HepG2 (cell line): ENCODE data around the gene MED4. TPM values are rescaled to one million over a fixed set of nuclear protein-coding genes. Genes with fewer than 3 reads are reported as not detected.

Experiments
- polyA plus RNA-seq, 8 experiments: library from polyadenylated mRNA; depleted of rRNA in 3 of 8; stranded (reverse) in 7 of 8; unstranded in 1 of 8; fragments of >200 nt; fragmentation: Illumina TruSeq in 4 of 8; extraction: Trizol in 4 of 8; gene quantifications; 2 replicates each; pipeline versions ENCODE4 v1.2.1 to v1.2.3, GENCODE V29; 2011 to 2016; ENCODE audit warnings: low read depth in 4 of 8, missing spikeins in 1 of 8, mixed read lengths in 1 of 8; ENCODE audit not compliant: insufficient read depth in 1 of 8
- small RNA-seq, 3 experiments: library from RNA; depleted of rRNA; stranded (forward); fragments of <200 nt; gene quantifications; one replicate each; pipeline ENCODE3, GENCODE V24; 2012; ENCODE audit warnings: low read depth in 2 of 3, low replicate concordance in 1 of 3; ENCODE audit not compliant: insufficient read length in 3 of 3, insufficient read depth in 2 of 3
- total RNA-seq, 5 experiments: library from RNA; depleted of rRNA; stranded (reverse); fragments of >200 nt; fragmentation: Illumina TruSeq; extraction: Trizol; gene quantifications; 2 replicates each; pipeline ENCODE4 v1.2.3, GENCODE V29; 2016; ENCODE audit warnings: low read depth in 1 of 5

Gene MED4
- total and polyA plus RNA-seq, 2 of the 13 experiments (the other 11 are each of a cell fraction or from before 2014, with no cell fraction given) = 49.4 to 57.8 TPM

Small RNA genes lying within 50 kb of the gene (small RNA-seq; reads per million reads assigned to genes)
- gene POLR2KP2 = 0 reads per million in 3 experiments

Other genes starting within 250 kb of the MED4 start
- 77.1 and 121 TPM in 2 replicates for gene SUCLA2, start 93.8 kb downstream of the MED4 start, total RNA-seq (2016; rRNA removed; fragmentation: Illumina TruSeq; extraction: Trizol)
- 20.2 and 28.4 TPM in 2 replicates for gene SUCLA2, start 93.8 kb downstream of the MED4 start, polyA plus RNA-seq (2011; rRNA removed)
- 47.3 and 69.9 TPM in 2 replicates for gene NUDT15, start 57.4 kb downstream of the MED4 start, total RNA-seq (2016; rRNA removed; fragmentation: Illumina TruSeq; extraction: Trizol)
- gene NUDT15, start 57.4 kb downstream of the MED4 start, polyA plus RNA-seq (2011; rRNA removed) = 13.6 and 21.3 TPM in 2 replicates
- 80.7 and 158 TPM in 2 replicates for gene ITM2B, start 138.1 kb upstream of the MED4 start, total RNA-seq (2016; rRNA removed; fragmentation: Illumina TruSeq; extraction: Trizol)
- 285 and 373 TPM in 2 replicates for gene ITM2B, start 138.1 kb upstream of the MED4 start, polyA plus RNA-seq (2011; rRNA removed)
- 23.7 and 35.7 TPM in 2 replicates for gene RB1, start 208.6 kb upstream of the MED4 start, total RNA-seq (2016; rRNA removed; fragmentation: Illumina TruSeq; extraction: Trizol)
- 11.0 and 15.6 TPM in 2 replicates for gene RB1, start 208.6 kb upstream of the MED4 start, polyA plus RNA-seq (2011; rRNA removed)